Esophagus muscularis mucosa (tissue), 4 donors: ENCODE data around the gene ADAMTS17. TPM values are rescaled to one million over a fixed set of nuclear protein-coding genes. Genes with fewer than 3 reads are reported as not detected.

Experiments used
- DNase-seq: peaks from one replicate; pipeline ENCODE4 v3.0.0-alpha.2; 2017; ENCODE audit errors: extremely low spot score
- H3K27ac ChIP-seq, 4 donors: fragments of 200-600 bp; sonication (generic); replicated peaks in 1 of 4; 1 replicate in 3 of 4; 2 replicates in 1 of 4; pipeline ENCODE4 v1.5.1; 2016 to 2019; ENCODE audit warnings: mild to moderate bottlenecking in 1 of 4
- H3K27me3 ChIP-seq, 4 donors: fragments of 200-600 bp; sonication (generic); one replicate each; pipeline versions ENCODE4 v1.5.1 to v1.6.0; 2016 to 2019
- H3K36me3 ChIP-seq, 4 donors: fragments of 200-600 bp; sonication (generic); one replicate each; pipeline ENCODE4 v1.5.1; 2016 to 2019
- H3K4me1 ChIP-seq, 4 donors: fragments of 200-600 bp; sonication (generic); one replicate each; pipeline ENCODE4 v1.5.1; 2016 to 2019
- H3K4me3 ChIP-seq, 4 donors: fragments of 200-600 bp; sonication (generic); 1 replicate in 2 of 4; 2 replicates in 2 of 4; pipeline ENCODE4 v1.5.1; 2016 to 2019; ENCODE audit warnings: mild to moderate bottlenecking in 4 of 4, moderate library complexity in 1 of 4
- H3K9me3 ChIP-seq, 4 donors: fragments of 200-600 bp; sonication (generic); 1 replicate in 3 of 4; 2 replicates in 1 of 4; pipeline ENCODE4 v1.5.1; 2016 to 2019
- EP300 ChIP-seq: sonication (generic); formaldehyde crosslinking; IDR thresholded peaks from one replicate; pipeline ENCODE4 v1.6.1; 2017; ENCODE audit warnings: antibody characterized with exemption
- POLR2A ChIP-seq: fragments of 450-650 bp; IDR thresholded peaks from one replicate; pipeline ENCODE4 v1.6.1; 2017; ENCODE audit warnings: antibody characterized with exemption, moderate library complexity, mild to moderate bottlenecking, low read depth
- POLR2AphosphoS5 ChIP-seq, 2 donors: sonication (generic); formaldehyde crosslinking; IDR thresholded peaks; one replicate each; pipeline ENCODE4 v1.6.1; 2017; ENCODE audit warnings: antibody characterized with exemption in 2 of 2
- WGBS: methylation state at CpG from one replicate; pipeline ENCODE4 v1.1.5; 2018; 5-methylcytosine and 5-hydroxymethylcytosine counted together
- intact Hi-C: fragments of 100-400 bp; cut with DNase I; formaldehyde crosslinking; loops from one replicate; pipeline ENCODE4 v1.15.1; 2023
- total RNA-seq, 4 donors: library from RNA; depleted of rRNA; stranded (reverse); fragments of >200 nt; gene quantifications; one replicate each; pipeline versions ENCODE4 v1.1.0 to v1.2.1, GENCODE V29; 2016
- TF ChIP-seq, protein P1 (sequence below), 3 experiments: fragments of 200-600 bp in 2 of 3; fragments of 450-650 bp in 1 of 3; sonication (generic) in 2 of 3; IDR thresholded peaks; one replicate each; pipeline ENCODE4 v1.5.1; 2017 to 2019; ENCODE audit warnings: antibody characterized with exemption in 3 of 3, mild to moderate bottlenecking in 2 of 3, moderate library complexity in 1 of 3

The ADAMTS17 gene
- total RNA-seq, 4 donors from 2014 or later, result 5.3 to 12.0 (median 6.6) TPM

DNA sequence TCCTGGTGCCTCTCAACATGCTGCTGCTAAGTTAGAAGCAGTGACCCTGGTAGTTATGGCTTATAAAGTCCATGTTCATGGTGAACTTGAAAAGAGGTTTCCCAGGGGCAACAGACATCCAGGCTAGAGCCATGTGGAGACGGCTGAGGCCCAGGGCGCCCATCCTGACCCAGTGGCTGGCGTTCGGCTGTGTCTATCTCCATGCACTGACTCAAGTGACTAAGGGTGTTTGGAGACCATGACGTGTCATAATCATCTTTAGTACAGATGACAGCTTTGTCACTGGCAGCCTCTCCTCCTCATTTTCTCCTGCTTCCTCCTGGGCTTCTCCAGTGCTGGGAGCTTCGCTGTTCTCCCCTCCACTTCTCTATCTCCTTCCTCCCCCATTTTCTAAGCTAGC lies 321.2 kb downstream of the ADAMTS17 start:
- 95% methylated on average over 2 of the region's 6 CpGs for WGBS
- intact Hi-C loops, result no loop called here
- no peak overlapping the region for H3K4me3 ChIP-seq
- no peaks in the 10 kb centered on the region for H3K27me3 ChIP-seq
- DNase-seq, result no peak
- no peak overlapping the region for H3K27ac ChIP-seq
- peaks cover 0 to 26% (median 17%) of the 10 kb centered on the region in 4 donors for H3K4me1 ChIP-seq
- no peaks in the 10 kb centered on the region for H3K9me3 ChIP-seq
- TF ChIP-seq EP300 (no peak), POLR2AphosphoS5 (IDR thresholded peaks at IDR 0.05) (no peak), POLR2A (no peak)
- TF ChIP-seq, protein P1, sequence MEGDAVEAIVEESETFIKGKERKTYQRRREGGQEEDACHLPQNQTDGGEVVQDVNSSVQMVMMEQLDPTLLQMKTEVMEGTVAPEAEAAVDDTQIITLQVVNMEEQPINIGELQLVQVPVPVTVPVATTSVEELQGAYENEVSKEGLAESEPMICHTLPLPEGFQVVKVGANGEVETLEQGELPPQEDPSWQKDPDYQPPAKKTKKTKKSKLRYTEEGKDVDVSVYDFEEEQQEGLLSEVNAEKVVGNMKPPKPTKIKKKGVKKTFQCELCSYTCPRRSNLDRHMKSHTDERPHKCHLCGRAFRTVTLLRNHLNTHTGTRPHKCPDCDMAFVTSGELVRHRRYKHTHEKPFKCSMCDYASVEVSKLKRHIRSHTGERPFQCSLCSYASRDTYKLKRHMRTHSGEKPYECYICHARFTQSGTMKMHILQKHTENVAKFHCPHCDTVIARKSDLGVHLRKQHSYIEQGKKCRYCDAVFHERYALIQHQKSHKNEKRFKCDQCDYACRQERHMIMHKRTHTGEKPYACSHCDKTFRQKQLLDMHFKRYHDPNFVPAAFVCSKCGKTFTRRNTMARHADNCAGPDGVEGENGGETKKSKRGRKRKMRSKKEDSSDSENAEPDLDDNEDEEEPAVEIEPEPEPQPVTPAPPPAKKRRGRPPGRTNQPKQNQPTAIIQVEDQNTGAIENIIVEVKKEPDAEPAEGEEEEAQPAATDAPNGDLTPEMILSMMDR (IDR thresholded peaks at IDR 0.05), result no peak
- H3K36me3 ChIP-seq, result no peaks in the 10 kb centered on the region

DNA sequence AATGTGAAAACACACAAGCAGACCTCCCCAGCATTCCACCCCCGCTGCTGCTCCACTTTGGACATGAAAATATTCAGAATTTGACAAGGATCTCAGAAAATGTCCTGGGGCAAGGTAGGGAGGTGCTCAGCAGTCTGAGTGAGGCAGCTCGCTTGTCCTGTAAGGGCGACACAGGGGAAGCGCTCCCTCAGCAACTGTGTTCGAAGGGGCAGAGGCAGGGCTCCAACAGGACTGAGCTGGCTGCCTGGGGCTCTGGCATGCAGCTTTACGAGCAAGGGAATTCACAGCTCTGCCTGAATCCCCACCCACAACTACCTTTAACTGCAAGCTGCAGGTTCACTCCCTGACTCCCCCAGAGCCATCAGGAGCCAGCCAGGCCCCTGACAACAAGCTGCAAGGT lies 321.6 kb downstream of the ADAMTS17 start:
- Histone ChIP-seq H3K9me3 (no peaks in the 10 kb centered on the region), H3K27me3 (no peaks in the 10 kb centered on the region), H3K4me3 (no peak overlapping the region), H3K4me1 (peaks cover 0 to 26% (median 17%) of the 10 kb centered on the region in 4 donors), H3K27ac (no peak overlapping the region), H3K36me3 (no peaks in the 10 kb centered on the region)
- DNase-seq, result no peak
- TF ChIP-seq EP300 (no peak), POLR2A (no peak), POLR2AphosphoS5 (IDR thresholded peaks at IDR 0.05) (no peak)
- intact Hi-C loops, result no loop called here
- 72% methylated on average over 6 of the region's 6 CpGs for whole genome bisulfite sequencing

DNA sequence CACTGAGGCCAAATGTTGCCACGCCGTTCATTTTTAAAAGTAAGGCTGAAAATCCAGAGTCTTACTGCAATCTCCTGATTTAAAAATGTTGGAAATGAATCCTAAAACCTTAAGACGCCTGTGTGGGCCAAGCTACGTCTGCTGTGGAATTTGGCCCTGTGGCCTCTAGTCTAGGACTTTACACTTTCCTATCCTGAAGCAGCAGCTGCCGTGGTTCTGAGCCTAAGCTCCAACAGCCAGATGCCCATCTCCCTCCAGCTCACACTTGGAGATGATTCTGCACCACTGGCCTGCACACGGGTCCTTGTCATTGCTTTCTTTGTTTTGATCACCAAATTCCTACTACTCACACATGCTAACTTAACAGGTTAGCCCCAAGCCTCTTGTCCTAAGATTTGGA lies 322.2 kb downstream of the ADAMTS17 start:
- no peaks in the 10 kb centered on the region for H3K27me3 ChIP-seq
- WGBS, result 83% methylated on average over 6 of the region's 6 CpGs
- intact Hi-C loops, result no loop called here

DNA sequence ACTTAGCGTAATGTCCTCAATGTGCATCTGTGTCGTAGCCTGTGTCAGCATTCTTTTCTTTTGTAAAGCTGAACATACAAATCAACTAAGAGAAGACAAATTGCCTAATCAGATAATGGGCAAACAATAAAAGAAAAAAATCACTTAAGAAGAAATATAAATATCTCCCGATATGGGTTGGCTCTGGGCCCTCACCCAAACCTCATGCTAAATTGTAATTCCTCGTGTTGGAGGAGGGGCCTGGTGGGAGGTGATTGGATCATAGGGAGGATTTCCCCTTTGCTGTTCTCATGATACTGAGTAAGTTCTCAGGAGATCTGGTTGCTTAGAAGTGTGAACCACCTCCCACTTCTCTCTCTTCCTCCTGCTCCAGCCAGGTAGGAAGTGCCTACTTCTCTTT lies 323.6 kb downstream of the ADAMTS17 start:
- no peak for DNase-seq
- H3K9me3 ChIP-seq, result no peaks in the 10 kb centered on the region
- H3K27me3 ChIP-seq, result no peaks in the 10 kb centered on the region
- WGBS, result 75% methylated on average over 4 of the region's 4 CpGs
- H3K36me3 ChIP-seq, result no peaks in the 10 kb centered on the region
- TF ChIP-seq, protein P1 (IDR thresholded peaks at IDR 0.05), result no peak
- TF ChIP-seq POLR2AphosphoS5 (IDR thresholded peaks at IDR 0.05), result no peak
- no peak for TF ChIP-seq POLR2A
- no peak for TF ChIP-seq EP300
- intact Hi-C loops, result no loop called here
- no peak overlapping the region for H3K4me3 ChIP-seq
- peaks cover 0 to 24% (median 16%) of the 10 kb centered on the region in 4 donors for H3K4me1 ChIP-seq
- H3K27ac ChIP-seq, result no peak overlapping the region

More for the DNA sequence above, 322.2 kb downstream of the ADAMTS17 start:
- Histone ChIP-seq H3K36me3 (no peaks in the 10 kb centered on the region), H3K27ac (no peak overlapping the region), H3K4me3 (no peak overlapping the region), H3K9me3 (no peaks in the 10 kb centered on the region), H3K4me1 (peaks cover 0 to 26% (median 17%) of the 10 kb centered on the region in 4 donors)
- no peak for DNase-seq
- TF ChIP-seq, protein P1 (IDR thresholded peaks at IDR 0.05), result no peak

DNA sequence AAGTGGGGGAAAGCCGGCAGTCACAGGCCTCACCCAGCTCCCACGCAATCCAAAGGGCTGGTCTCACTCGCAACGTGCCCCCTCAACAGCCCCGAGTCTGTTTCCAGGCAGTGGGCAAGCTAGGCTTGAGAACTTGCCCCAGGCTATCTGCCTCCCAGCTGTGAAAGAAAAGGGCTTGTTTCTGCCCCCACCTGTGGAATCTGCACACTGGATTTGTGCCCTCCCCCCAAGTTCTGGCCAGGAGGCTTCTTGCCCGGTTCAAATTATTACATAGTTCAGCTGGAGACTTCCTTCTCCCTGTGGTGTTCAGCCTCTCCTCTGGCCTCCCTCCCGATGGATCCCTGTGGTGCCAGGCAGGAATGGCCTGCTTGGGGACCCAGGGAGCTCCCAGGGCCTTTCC lies 324.6 kb downstream of the ADAMTS17 start:
- no peak for DNase-seq
- WGBS, result 92% methylated on average over 6 of the region's 7 CpGs
- no peaks in the 10 kb centered on the region for H3K36me3 ChIP-seq
- no peak overlapping the region for H3K27ac ChIP-seq
- H3K27me3 ChIP-seq, result no peaks in the 10 kb centered on the region
- peaks cover 0 to 13% (median 6%) of the 10 kb centered on the region in 4 donors for H3K4me1 ChIP-seq
- H3K4me3 ChIP-seq, result no peak overlapping the region
- TF ChIP-seq POLR2A (no peak), POLR2AphosphoS5 (IDR thresholded peaks at IDR 0.05) (no peak), EP300 (no peak)
- TF ChIP-seq, protein P1 (IDR thresholded peaks at IDR 0.05), result no peak
- no peaks in the 10 kb centered on the region for H3K9me3 ChIP-seq
- intact Hi-C loops, result no loop called here
